IPS DF 4.7 (cell line): Measurements from ENCODE around the gene REXO1.

Experiments
- DNase-seq: peaks from one replicate; pipeline ENCODE4 v3.0.0-alpha.2; 2013; ENCODE audit warnings: low spot score; ENCODE audit errors: extremely low read depth

Gene REXO1

DNA sequence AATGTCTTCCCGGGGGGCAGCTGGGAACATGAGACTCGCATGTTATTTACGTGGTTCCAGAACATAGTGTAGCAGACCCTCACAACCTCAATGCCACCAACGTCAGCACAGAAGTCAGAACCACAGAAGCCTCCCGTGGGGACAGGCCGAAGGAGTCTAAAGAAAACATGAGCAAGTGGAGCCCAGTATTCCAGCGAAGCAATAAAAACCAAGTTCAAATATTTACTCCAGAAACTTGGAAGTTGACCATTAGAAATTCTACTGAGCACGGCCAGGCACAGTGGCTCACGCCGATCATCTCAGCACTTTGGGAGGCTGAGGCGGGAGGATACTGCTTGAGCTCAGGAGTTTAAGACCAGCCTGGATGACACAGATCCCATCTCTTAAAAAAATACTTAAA is 18.3 kb downstream of the REXO1 start:
- no peak for DNase-seq

DNA sequence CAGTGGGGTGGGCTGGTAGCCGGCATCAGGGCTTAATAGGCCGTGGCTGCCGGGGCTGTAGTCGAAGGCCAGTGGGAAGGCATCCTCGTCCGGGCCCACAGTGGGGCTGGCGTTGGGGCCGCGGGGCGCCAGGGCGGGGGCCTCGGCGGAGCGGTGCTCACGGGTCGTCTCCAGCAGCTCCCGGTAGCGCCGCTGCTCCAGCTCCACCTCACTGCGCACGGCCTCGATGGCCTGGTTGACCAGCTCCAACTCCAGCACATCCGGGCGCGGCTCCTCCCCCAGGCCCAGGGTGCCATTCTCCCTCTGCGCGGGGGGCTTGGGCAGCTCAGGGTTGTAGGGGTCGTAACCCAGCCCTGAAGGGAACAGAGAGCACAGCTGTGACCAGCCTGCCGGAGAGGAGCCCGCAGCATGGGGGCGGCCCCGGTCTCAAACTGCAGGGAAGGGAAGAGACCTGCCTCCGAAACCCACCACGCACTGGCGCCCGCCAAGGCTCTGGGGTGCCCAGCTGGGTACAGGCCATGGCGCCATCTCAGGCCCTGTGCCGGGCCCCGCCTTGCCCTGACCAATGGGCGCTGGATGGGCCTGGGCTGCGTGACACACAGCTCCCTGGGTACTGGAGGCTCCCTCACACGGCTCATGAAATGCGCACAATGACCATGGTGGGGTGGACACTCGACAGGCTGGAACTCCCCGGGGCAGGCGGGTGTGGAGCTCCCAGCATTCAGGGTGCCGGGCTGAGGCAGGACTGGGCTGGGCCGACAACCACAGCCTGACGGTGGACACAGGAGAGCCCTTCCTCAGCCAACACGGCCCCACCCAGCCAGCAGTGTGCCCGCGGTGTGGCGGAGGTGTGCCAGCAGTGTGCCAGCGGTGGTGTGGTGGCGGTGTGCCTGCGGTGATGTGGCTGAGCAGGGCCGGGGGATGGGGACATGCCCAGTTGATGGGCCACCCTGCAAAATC is 19.7 kb downstream of the REXO1 start:
- DNase-seq, result no peak

DNA sequence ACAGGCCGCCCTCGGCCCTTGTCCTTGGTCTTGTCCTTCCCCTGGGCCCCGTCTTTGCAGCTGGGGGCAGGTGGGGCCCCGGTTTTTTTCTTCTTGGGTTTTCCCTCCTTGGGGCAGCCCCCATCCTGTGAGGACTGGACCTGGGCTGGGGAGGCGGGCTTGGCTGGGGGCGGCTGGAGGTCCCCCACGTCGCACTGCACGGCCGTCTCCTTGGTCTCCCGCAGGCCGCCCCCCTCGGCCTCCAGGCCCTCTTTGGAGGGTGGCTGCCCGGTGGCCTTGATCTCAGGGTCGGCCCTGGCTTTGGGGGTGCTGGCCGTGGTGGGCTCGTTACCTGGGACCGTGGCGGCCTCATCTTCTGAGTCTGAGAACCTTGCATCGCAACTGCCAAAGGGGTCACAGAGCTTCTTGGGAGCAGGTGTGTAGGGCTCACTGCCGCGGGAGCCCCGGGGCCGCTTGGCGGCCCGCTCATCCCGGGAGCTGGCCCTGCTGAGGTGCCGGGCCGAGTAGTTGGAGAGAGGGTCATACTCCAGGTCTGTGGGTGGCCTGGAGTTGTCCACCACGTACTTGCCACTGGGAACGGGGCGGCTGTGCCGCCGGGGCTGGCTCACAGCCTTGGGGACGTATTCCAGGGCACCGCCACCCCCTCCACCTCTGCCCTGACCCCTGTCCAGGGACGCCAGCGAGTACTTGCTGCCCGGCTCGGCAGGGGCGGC is 20.6 kb downstream of the REXO1 start:
- no peak for DNase-seq

DNA sequence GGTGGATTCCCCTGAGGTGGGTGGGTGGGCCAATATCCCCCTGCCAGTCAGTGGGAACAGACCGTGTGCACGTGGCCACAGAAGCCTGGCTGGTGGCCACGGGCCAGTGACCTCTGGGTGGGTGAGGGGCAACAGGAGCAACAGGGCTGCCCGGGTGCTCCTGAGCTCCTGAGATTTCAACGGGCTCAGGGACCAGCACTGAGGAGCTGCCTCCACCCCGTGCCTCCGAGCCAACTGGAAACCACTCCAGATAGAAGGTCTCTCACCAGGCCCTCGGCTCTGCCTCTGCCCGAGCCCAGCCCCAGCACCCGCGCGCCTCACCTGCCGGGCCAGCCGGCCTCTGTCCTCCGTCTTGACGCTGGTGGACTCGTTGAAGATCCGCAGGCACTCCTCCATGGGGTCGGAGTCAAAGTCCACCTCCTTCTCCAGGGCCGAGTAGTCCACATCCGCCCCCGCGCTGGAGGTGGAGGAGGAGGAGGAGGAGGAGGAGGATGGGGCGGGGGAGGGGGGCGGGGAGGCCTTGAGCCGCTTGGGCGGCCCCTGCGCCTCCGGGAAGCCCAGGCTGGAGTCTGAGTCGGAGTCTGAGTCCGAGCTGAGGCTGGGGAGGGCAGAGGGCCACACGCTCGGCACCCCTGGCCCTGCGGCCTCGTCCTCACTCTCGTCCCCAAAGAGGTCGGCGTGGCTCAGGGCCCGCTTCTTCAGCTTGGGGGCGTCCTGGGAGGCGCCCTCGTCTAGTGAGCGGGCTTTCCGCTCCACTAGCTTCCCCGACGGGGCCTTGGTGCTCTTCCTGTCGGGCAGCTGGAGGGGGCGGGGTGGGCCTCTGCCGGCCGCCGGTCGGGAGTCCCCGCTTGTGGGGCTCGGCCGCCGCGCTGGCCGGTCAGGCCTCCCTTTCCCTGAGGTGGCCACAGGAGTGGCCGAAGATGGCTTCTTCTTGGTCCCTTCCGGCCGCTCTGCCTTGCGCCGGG is 21.4 kb downstream of the REXO1 start:
- DNase-seq, result no peak

DNA sequence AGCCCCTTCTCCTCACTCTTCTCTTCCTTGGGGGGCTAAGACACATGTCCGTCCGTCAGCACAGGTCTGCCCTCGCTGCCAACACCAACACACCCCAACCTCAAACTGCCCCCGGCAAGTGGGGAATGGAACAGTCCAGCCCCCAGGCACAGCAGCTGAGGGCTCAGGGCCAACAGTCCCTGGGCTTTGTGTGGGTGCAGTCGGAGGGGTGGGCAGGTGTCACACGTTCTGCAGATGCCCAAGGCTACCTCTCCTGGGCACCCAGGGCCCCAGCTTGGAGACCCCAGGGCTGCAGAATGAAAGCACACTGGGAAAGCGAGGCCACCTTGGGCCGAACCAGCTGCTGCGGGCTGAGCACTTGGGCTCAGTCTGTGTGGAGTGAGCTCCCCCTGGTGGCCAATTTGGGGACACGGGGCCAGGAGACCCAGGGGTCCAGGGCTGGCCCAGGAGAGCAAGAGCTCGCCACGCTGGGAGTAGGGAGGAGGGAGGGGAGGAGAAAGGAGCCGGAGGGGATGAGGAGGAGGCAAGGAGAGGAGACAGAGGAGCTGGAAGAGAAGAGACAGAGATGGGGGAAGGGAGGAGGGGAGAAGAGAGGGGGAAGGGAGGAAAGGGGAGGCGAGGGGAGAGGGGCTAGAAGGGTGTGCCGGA is 22.2 kb downstream of the REXO1 start:
- no peak for DNase-seq

DNA sequence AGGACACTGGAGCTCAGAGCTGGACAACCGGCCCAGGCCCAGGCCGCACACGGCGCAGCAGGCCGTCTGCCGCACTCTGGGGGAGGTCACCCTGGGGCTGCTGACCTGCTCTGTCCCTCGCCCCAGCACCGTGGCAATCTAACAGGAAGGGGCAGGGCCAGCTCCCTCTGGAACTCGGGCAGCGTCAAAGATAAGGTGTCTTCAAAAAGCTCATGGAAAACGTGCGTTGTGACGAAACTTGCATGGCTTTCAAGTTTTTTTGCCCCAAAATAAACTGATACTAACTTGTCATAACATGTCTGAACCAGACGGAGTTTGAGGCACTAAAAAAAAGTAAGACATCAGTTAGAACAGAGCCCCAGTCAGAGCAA is 24.0 kb downstream of the REXO1 start:
- DNase-seq, result no peak

DNA sequence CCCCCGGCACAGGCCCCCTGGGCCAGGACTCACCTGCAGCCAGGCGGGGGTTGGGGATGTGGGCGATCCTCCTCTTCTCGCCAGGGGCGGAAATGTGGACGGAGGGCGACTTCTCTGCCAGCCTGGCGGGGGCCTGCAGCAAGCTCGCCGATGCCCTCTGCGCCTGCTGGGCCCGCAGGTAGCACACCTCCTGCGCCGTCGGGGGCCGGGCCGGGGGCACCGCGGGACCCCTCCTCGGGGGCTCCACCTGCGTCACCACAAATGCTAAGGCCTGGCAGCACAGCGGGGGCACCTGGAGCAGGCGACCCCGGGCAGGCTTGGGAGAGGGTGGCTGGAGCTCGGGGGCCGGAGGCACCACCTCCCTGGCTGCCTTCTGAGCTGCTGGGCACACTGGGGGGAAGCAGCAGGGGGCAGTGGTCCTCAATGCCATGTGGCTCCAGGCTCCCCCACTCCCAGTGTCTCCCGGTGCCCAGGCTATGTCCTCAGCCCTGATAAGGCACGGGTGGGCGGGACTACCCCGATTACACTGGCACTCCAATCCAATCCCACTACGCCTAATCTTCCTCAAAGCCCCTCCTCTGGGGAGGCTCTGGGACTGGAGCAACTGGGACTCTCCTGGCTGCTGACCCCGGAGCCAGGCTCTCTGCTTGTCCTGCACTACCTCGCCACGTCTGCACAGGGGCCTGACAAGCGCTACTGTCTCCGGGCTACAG is 24.6 kb downstream of the REXO1 start:
- no peak for DNase-seq

DNA sequence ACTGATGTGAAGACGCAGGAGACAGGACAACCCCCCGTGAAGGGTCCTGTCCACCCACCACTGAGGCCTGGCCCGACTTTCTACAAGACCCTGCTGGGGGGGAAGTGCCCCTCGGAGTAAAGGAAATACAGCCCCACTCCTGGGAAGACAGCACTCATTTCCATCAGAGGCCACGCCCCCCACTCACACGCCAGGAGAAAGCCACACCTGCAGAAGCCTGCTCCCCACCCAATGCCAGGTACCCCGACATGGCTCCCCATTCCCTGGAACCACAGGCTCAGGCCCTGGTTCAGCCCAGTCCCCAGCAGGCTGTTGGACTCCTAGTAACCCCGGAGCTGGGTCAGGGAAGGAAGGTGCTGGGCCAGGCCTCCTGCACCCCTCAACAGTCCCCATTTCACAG is 25.3 kb downstream of the REXO1 start:
- no peak for DNase-seq

DNA sequence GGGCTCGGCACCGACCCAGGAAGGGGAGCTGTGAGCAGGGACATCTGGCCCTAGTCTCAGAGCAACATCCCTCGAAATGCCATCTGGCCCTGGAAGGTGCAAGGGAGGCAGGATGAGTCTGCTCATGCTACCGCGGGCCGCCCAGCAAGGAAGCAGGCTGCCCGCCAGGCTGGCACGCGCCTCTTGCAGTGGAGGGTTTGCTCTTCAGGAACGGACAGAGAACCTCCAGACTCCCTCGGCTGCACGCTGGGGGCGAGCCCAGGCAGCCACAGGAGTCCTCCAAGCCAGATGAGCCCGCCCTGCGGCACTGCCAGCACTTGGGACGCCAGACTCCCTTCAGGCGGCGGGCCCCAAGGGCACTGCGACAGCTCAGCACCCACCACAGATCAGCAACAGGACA is 26.1 kb downstream of the REXO1 start:
- no peak for DNase-seq

DNA sequence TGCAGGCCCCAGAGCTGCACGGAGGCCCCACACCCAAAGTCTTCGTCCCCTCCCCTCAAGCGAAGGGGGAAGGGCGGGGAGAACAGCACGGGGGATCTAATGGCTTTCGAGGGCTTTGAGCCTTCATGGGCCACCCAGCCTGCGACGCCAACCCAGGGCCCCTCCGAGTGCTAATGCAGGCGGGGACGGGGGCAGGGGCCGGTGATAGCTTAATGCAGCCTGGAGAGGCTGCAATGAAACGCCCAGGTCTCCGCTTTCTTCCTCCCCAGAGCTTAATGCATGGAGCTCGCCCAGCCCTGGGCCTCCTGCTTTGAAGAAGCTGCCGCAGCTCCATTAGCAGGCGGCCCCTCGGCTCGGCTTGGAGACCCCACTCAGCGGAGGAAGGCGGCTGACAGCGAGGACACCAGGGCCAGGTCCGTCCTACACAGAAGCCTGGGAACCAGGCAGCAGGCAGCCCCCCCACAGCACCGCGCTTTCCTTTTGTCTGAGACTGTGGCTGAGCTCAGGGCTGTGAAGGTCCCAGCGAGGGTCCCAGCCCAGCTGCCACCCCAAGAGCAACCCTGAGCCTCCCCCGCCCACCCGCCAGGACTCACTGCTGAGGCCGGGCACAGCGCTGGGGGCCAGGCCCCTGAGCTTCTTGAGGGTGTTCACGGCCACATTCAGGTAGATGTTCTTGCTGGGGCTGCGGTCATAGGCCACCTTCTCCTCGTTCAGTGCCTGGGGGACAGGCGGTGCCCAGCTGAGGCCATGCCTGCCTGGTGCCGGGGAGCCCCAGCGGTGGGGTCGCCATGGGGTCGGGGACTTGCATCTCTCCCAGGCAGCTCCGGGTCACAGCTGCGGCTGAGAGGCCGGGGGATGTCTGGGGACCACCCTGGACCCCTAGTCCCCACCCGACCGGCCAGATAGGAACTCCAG is 28.7 kb downstream of the REXO1 start:
- no peak for DNase-seq

DNA sequence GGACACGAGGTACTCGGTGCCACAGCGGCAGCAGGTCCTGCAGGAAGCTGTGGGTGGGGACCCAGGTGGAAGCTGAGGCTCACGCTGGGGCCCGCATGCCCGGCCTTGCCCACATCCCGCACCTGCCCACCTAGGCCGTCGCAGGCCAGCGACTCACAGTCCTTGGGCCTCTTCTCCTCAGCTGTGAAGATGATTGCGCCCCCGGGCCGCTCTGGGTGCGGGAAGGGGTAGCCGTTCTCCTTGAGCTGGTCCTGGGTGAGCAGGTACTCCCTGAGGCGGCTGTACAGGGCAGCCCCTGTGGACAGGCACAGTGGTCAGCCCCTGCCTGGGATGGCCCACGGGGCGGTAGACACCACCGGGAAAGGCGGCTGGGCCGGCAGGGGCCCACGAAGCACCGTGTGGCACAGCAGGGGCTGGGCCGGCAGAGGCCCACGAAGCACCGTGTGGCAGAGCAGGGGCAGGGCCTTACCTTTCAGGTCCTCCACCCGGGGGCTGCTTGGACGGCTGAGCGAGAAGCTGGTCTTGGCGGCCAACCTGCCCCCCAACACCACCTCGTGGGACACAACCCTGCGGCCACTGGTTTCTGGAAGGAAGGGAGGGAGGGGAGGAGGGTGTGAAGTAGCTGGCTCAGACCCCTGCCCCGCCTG is 29.6 kb downstream of the REXO1 start:
- DNase-seq, result no peak

DNA sequence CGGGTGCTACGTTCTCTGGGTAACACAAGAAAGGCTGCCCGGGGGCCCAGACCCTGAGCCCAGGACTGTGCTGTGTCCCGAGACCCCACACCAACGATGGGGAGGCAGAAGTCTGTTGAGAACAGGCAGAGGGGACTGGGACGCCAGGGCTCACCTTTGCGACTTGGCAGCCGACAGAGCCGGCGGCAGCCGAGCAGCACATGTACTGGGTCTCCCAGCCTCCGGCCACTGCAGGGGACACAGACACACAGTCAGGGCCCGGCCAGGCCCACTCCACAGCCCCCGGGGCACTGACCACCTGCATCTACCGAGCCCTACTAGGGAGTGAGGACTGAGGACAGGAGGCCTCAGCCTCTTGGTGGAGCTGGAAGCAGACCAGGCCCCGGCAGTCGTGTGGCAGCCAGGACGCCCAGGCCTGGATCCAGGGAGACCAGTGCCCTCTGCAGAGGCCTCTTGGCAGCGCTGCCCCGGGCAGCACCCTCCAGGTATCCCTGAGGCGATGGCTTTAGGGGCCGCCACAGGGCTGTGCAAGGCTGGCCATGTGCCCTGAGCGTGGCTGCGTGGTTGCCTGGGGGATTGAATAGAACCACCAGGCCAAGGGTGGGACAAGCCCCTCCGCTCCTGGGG is 30.6 kb downstream of the REXO1 start:
- DNase-seq, result no peak

DNA sequence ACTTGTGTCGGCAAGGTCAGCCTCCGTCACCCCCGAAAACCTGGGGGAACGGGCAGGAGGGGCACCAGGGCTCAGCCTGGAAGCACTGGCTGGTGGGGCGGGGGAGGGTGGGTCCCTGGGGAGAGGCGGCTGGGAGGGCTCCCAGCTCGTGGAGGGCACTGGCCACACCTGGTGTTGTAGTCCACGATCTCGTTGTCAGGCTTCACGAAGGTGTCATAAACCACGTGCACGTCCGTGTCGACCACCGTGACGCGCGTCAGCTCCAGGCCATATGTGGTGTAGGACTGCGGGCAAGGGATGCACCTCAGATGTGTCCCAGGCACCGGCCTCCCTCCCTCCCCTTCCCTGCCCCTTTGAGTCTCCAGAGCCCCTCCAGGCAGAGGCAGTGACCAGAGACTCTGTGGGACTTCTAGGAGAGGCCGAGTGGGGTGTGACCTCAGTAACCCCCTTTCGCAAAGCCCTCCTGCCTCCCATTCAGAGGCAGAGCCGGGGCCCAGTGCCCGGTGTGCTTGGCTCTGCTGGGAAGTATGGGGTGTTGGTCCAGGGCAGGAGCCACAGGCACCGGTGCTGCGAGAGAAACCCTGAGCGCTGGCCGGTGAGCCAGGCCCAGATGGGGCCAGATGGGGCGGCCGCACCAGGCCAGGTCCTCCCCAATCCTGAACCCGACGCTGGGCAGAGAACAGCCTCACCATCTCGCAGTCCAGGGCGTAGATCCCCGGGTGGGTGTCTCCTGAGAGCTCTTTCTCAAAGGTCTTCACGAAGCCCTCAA is 31.6 kb downstream of the REXO1 start:
- DNase-seq, result no peak

DNA sequence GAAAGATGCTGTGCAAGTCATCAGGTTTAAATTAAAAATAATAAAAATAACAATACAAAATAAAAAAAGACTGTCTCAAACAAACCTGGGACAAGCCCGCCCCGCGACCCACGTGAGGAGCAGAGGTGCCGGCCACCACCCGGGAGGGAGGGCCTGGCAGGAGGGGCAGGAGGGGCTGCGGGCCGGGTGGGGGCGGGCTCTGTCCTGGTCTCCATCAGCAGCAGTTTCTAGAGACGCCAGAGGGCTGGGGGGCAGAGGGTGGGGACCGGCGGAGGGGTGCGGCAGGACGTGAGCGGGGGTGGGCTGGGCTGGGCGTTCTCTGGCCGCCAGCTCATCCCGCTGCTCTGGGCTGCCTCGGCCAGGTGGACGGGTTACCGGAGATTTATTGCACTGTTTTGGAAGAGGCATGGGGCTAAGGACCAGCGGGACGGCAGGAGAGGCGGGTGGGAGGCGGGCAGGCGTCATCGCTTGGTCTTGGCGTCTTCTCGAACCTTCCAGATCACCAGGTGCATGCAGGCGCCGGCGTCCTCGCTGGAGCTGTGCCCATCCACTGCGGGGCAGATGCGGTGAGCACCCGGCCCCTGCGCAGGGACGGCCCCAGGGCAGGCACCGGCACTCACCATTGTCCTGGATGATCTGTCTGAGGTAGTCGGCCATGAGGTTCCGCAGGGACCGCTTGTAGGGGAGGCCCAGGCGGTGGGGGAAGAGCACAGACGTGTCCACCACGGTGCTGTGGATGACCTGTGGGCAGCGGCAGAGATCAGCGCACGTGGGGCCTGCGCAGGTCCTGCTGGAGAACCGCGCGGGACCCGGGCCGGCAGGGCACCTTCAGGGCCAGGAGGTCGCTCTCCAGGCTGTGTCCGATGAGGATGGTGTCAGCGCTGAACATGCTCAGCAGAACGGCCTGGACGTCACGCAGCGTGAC is 32.4 kb downstream of the REXO1 start:
- no peak for DNase-seq

DNA sequence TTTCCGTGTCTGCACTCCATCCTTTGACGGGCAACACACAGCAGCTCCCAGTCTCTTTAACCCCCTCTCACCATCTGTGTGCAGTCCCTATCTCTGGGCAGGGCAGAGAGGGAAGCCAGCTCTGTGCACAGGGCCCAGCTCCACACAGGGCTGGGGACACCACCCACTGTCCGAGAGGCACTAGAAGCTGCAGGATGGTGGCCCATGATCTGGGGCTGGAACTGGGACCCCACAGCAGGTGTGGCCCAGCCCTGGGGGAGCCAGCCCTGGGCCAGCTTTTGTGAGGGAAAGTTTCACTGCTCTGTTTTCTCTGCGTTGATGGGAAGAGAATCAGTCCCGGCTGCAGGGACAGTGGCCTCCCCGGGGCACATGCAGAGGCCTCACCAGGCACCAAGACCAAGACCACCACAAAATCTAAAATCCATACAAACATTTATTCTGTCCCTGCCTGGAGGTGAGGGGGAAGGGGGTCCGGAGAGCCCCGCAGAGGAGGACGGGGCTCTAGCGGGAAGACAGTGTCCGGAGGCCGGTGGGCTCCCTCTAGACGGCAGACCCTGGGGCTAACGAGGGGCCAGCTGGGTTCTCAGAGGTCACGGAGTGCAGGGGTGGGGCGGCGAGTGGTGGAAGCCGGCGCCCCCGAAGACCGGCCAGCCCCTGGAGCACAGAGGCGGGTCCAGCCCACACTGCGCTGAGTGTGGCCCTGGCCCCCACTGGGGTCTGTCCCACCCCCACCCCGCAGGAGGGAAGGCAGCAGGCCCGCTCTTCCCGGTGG is 33.3 kb downstream of the REXO1 start:
- DNase-seq, result no peak

DNA sequence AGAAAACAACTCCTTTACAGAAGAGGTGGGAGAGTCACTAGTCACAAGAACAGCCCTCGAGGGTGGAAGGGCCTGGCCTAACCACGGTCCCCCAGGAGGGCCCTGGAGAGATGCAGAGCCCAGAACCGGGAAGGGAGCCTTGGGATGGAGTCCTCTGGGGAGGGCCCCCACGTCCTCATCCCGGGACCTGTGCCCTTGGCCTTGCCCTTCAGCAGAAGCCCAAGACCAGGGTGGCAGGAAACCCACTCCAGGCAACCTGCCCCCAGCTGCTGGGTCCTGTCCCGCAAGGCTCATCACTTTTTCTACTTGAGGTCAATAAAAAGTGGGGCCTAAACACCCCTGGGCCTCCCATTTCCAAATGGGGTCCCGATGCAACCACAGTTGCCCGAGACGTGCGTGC is 33.9 kb downstream of the REXO1 start:
- DNase-seq, result no peak
